Measurements from ENCODE around the gene KIRREL3.

- TF ChIP-seq GATA2 (IDR thresholded peaks at IDR 0.05; ENCODE audit: low read depth, low read length): no peak
- TF ChIP-seq GATA3 (IDR thresholded peaks at IDR 0.05; ENCODE audit: low read depth, low read length): no peak
Observed at GRCh38 chr11:126838779-126839178, 161.8 kb downstream of the KIRREL3 start.
